GM12874 (cell line): ENCODE results near the gene DIAPH1.
A peak's percentile ranks its signal among the peaks of the same experiment; 100 is the strongest.

Experiments
- TF ChIP-seq, protein P1 (sequence below): IDR thresholded peaks from 2 replicates; pipeline ENCODE4 v1.5.1; 2011; ENCODE audit warnings: low read depth, mild to moderate bottlenecking, control low read depth, low read length, moderate library complexity; ENCODE audit not compliant: insufficient read depth

DIAPH1 gene

GRCh38 chr5:141558150-141558549 is 60.6 kb downstream of the DIAPH1 start:
- TF ChIP-seq, protein P1, sequence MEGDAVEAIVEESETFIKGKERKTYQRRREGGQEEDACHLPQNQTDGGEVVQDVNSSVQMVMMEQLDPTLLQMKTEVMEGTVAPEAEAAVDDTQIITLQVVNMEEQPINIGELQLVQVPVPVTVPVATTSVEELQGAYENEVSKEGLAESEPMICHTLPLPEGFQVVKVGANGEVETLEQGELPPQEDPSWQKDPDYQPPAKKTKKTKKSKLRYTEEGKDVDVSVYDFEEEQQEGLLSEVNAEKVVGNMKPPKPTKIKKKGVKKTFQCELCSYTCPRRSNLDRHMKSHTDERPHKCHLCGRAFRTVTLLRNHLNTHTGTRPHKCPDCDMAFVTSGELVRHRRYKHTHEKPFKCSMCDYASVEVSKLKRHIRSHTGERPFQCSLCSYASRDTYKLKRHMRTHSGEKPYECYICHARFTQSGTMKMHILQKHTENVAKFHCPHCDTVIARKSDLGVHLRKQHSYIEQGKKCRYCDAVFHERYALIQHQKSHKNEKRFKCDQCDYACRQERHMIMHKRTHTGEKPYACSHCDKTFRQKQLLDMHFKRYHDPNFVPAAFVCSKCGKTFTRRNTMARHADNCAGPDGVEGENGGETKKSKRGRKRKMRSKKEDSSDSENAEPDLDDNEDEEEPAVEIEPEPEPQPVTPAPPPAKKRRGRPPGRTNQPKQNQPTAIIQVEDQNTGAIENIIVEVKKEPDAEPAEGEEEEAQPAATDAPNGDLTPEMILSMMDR = no peak

DNA sequence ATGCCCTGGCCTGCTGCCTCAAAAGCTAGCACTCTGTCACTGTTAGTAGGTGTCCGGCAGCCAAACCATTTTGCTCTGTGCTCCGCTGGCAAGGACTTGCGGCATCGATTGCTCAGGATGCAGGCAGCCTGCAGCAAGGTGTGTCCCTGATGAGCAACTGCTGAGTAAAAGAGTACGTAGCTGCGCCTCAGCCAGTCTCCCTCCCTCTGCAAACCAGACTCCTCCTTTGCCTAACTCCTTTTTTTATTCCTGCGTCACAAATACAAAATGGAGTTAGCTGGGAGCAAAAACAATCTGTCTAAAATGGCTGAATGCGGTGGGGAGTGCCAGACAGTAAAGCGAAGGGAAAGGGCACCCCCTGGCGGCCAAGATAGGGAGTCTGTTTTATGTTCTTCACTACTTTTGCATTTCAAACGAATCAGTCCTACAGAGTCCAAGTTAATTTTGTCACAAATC is 61.1 kb downstream of the DIAPH1 start:
- TF ChIP-seq, protein P1 = peak; percentile 62; the same call in 1 of the 2 replicates

- TF ChIP-seq, protein P1 = no peak
Measured at GRCh38 chr5:141547921-141548320, 70.9 kb downstream of the DIAPH1 start.

GRCh38 chr5:141547488-141547887 is 71.3 kb downstream of the DIAPH1 start:
- TF ChIP-seq, protein P1 = no peak

- TF ChIP-seq, protein P1 = no peak
Measured at GRCh38 chr5:141543053-141543452, 75.7 kb downstream of the DIAPH1 start.

DNA sequence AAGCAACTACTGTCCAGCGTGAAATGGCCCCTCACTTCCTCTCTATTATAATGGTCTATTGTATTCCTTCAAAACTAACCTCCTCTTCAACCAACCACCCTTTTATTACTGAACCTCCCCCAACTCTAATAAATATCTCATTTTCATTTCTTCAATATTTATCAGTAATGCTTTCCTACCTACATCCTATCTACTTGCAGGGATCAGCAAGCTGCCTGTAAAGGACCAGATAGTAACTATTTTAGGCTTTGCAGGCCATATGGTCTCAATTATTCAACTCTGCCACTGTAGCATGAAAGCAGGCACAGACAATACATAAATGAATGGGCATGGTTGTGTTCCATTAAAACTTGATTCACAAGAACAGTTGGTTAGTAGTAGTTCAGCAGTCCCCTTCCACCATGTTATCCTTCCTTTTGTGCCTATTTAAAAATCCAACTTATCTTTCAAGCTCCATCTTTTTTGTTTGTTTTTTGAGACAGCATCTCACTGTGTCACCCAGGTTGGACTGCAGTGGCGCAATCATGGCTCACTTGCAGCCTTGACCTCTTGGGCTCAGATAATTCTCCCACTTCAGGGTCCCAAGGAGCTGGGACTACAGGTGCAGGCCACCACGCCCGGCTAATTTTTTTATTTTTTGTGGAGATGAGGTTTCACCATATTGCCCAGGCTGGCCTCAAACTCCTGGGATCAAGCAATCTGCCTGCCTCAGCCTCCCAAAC is 84.1 kb downstream of the DIAPH1 start:
- TF ChIP-seq, protein P1 = no peak

DNA sequence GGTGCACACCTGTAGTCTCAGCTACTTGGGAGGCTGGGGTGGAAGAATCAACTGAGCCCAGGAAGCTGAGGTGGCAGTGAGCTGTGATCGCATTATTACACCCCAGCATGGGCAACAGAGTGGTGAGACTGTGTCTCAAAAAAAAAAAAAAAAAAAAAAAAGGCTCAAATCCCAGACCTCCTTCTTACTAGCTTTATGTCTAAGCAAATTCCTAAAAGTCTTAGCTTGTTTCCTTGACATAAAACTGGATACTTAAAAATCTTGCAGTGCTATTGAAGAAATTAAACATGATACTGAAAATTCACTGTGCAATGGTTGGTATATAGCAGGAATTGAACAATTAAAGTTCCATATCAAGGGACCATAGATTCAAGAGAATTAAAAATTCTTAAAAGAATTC is 84.9 kb downstream of the DIAPH1 start:
- TF ChIP-seq, protein P1 = no peak

GRCh38 chr5:141532726-141533125 is 86.1 kb downstream of the DIAPH1 start:
- TF ChIP-seq, protein P1 = no peak
